DMS 273 treated with DMSO at 0.1 percent for 48 hours (cell line): ENCODE results near the gene WAS.

Experiments used
- DNase-seq: peaks from one replicate; lab custom pipeline; 2025; lab: John Stamatoyannopoulos, UW

WAS gene

DNA sequence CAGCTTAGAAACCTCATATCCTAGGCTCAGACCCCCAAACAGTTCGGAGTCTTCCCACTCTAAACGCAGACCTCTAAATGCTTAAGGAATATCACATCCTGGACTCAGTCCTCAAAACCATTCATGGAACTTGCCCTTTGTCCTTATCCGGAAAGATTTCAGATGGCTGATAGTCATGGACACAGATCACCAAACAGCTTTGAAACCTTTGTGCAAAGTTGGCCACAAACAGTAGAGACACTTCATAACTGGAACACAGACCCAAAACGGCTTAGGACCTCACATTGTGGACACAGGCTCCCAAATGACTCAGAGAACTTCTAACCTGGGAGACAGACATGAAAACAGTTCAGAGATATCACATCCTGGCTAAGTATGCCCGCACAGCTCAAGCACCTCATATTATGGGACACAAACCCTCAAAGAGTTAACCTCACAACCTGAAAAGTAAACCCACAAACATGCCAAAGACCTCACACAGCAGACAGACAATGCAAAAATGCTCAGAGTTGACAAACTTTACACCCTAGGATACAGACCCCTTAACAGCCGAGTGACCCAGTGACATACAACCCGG lies 28.4 kb downstream of the WAS start:
- DNase-seq = no peak

DNA sequence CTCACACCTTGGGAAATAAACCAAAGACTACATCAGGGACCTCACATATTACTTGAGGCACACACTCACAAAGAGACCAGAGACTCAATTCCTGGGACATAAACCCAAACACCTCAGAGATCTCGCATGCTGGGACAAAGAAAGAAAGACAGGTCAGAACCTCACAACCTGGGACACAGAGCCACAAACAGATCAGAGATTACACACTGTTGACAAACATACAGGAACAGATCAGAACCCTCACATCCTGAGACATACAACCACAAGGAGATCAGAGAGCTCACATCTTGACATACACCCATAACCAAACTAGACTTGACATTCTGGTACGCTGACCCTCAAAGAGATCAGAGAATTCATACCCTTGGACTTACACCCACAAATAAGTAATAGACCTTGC lies 30.2 kb downstream of the WAS start:
- DNase-seq = no peak

DNA sequence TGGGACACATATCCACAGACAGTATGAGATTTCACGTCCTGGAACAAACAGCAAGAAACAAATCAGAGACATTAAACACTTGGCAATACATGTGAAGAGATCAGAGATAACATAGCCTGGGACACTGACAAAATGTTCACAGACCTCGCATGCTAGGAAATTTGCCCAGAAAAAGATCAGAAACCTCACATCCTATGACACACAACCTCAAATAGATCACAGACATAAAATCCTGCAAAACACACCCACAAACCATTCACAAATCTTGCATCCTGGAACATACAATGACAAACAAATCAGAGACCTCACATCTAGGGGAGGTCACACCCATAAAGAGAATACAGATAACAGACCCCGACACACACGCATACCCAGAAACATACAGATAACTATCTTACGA lies 31.0 kb downstream of the WAS start:
- no peak for DNase-seq

DNA sequence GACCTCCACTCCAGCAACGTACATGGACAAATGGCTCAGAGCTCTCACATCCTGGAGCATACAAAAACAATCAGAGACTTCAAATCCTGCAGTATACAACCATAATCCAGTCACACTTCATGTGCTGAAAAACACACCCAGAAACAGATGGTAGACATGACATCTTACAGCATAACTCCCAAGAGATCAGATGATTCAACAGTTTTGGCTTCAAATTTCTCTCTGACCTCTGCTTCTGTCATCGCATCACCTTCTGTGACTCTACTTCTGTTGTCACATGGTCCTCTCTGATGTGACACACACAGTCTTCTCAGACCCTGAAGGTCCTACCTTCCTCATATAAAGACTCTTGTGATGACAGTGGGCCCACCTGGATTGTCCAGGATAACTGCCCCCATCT lies 31.5 kb downstream of the WAS start:
- peak; percentile 30 for DNase-seq

DNA sequence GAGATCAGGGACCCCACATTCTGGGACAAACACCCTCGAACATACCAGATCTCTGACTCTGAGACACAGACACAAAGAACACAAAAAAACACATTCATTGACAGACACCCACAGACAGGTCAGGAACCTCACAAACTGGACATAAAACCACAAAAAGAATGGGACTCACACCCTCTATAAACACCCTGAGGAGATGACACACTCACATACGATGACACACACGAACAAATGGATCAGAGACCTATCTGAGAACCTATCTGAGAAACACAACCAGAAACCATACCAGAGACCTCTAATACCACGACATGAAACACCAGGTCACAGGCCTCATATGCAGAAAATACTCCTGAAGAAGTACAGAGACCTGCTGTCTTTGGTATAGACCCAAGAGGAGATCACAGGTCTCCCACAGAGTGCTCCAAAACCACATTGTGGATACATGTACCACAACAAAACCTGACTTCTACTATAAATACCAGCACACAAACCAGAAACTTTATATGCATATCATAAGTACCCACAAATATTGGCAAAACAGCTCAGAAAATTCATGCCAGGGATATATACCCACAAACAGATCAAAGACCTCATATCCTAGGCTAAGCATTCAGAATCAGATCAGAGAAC lies 32.4 kb downstream of the WAS start:
- no peak for DNase-seq

DNA sequence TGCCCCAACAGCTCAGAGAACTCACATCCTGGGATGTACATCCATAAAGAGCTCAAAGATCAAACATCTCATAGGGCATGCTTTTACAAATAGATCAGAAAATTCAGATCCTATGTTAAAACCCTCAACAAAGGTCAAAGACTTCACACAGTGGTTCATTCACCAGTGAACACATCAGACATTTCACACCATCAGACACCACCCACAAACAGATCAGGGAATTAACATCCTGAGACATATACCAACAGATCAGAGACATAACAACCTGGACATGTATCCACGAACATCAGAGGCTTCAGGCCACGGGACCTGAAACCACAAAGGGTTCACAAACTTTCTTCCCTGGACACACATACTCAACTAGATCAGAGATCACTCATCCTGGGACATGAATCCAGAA lies 36.4 kb downstream of the WAS start:
- no peak for DNase-seq

DNA sequence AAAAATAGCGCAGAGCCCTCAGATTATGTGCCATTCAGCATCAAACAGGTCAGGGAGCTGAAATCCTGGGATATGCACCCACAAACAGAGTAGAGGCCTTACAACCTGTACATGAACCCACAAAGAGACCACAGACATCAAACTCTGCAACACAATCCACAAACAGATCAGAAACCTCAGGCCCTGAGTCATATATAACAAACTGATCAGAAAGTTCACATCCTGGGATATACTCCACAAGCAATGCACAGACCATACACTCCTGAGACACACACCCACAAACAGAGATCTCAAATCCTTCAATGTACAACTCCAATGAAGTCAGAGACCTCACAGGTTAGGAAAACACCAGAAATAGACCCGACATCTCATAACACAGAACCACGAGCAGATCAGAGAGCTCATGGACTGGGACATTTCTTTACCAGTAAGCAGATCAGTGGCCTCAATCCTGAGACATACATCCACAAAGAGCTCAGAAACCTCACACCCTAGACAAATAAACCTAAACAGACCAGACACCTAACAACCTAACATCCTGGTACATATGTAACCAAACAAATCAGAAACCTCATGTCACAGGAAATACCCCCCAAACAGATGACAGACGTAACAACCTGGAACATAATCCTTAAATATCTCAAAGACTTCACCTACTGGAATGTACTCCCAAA lies 37.1 kb downstream of the WAS start:
- DNase-seq = no peak

DNA sequence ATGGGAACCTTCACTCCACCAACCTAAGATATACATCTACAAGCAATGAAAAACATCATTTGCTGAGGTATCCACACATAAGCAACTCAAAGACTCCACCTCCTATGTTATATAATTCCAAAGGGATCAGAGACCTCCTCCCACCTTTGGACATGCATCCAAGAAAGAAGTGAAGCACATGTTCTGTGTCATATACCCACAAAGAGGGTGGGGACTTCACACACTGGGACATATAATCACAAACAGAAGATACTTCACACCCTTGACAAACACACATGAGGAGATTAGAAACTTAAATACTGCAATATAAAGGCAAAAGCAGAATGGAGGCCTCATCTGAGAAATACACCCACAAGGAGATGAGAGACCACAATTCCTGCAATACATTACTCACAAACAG lies 38.3 kb downstream of the WAS start:
- DNase-seq = no peak

DNA sequence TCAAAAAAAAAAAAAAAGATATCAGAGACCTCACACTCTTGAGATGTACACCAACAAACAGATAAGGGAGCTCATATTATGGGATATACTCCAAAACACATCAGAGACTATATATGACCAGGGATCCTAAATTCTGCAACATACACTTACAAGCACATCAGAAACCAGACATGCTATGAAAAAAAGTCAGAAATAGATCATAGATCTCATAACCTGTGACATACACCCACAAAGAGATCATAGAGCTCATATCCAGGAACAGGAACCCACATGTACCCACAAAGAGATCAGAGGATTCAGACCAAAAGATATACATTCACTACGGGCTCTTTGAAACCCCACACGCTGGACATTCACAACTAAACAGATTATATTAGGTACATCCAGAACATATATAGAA lies 43.0 kb downstream of the WAS start:
- no peak for DNase-seq

DNA sequence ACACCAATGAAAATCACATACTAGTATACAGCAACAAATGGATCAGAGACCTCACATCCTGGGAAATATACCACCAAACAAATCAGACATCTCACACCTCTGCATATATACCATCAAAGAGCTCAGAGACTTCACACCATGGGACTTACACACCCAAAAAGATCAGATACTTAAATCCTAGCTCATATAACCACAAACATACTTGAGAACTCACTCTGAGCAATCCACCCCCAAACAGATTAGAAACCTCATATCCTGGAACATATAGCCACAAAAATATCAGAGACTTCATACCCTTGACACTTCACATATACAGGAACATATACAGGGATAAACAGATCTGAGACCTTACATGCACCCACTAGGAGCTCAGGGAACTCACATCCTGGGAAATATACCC lies 45.1 kb downstream of the WAS start:
- DNase-seq = no peak

DNA sequence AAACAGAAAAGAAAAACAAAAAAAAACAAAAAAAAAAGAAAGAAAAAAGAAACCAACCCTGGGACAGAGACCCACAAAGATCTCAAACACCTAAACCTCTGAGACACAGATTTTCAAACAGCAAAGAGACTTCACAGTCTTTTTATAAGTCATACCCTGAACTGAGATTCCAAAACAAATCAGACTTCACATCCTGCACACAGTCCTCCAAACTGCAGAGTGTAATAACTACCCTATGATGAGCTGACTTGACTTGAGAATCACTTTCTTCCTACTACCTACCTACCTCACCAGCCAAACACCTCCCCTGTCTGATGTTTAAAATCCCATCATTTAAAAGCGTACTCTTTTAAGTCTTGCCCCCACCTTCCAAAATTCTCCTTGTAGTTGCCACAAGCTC lies 52.7 kb downstream of the WAS start:
- DNase-seq = no peak

DNA sequence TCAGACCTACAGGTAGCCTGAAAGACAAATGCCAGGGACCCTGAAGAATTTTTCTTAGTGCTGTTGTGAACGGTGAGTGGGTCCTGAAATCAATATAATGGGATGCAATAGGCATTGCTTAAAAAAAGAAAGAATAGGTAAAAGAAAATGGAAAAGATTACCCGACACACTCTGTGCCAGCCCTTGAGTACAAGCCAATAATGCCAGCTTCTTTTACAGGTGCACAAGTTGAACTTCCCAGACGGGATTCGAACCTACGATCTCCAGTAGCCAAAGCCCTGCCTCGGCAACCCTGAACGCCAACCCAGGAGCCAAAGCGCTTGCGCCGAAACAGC lies 53.2 kb downstream of the WAS start:
- no peak for DNase-seq

DNA sequence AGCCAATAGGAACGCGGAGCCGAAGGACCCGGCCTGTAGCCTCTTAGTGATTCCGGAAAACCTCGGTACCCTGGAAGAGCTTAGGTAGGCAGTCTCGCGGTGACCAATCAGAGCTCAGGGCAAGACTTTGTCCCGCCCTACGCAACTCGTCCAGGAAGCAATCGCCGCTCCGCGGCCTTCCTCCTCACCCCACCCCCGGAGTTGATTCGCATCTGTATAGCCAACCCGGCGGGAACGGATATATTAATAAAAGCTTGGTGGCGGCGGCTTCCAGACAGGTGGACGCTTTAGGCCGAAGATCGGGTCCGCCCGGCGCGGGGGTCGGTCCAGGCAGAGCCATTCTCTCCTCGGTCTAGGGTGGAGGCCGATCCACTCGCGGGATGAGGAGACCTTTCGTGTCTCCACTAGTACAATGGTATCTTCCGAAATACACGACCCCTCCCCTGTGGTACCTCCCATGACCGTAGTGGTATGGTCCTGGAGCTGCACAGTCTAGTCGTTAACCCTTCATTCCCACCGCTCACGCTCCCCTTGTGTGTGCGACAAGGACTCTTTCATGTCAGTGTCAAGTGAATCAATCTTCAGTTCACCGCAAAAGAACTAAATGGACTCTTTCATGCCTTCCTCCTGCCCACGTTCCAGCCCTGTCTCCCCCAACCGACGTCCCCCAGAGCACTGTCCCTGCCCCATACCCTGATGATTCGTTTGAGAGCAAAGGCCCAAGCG lies 53.8 kb downstream of the WAS start:
- DNase-seq = peak; percentile 95

DNA sequence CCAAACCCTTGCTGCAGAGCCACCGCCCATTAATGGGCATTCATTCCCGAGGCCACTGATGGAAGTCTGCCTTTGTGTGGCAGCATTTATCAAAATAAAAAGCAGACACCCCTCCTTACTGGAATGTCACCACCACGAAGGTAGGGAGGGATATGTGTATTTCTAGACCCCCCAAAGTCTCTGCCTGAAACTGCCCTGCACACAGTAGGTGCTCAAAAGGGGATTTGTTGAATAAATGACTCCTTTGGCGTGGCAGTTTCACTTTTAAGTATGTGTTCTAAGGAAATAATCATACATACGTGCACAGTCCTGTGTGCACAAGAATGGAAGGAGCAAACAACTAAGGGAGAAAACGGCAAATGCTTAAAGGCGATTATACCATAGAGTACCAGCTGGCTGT lies 54.3 kb downstream of the WAS start:
- DNase-seq = no peak
